H1 (cell line): ENCODE data around the gene MYRIP. TPM values are rescaled to one million over a fixed set of nuclear protein-coding genes. Genes with fewer than 3 reads are reported as not detected.

Experiments
- BRCA1 ChIP-seq: IDR thresholded peaks from 2 replicates; pipeline ENCODE4 v1.6.1; 2012; ENCODE audit warnings: low read depth, low read length, improper control_type of control experiment
- CTBP2 ChIP-seq: IDR thresholded peaks from 2 replicates; pipeline ENCODE4 v1.7.0; 2011; ENCODE audit warnings: borderline replicate concordance, mild to moderate bottlenecking, moderate library complexity, mixed read lengths, low read length; ENCODE audit not compliant: insufficient read depth, insufficient read length
- MAFK ChIP-seq: IDR thresholded peaks from 2 replicates; pipeline ENCODE4 v1.6.1; 2012; ENCODE audit warnings: low read depth, mild to moderate bottlenecking, improper control_type of control experiment, low read length
- POLR2A ChIP-seq, 2 experiments: IDR thresholded peaks; 1 replicate in 1 of 2; 2 replicates in 1 of 2; pipeline ENCODE4 v1.6.1; 2011; ENCODE audit warnings: low read depth in 2 of 2, low read length in 2 of 2, mild to moderate bottlenecking in 2 of 2; ENCODE audit errors: control extremely low read depth in 1 of 2
- POLR2AphosphoS5 ChIP-seq: IDR thresholded peaks from 2 replicates; pipeline ENCODE4 v1.6.1; 2011; ENCODE audit warnings: low read depth, low read length
- POU5F1 ChIP-seq: IDR thresholded peaks from 2 replicates; pipeline ENCODE4 v1.6.1; 2011; ENCODE audit warnings: low read depth, mild to moderate bottlenecking, low read length, moderate library complexity
- SIRT6 ChIP-seq: IDR thresholded peaks from one replicate; pipeline ENCODE4 v1.7.1; 2012; ENCODE audit warnings: low read length, inconsistent platforms
- SP4 ChIP-seq: IDR thresholded peaks from 2 replicates; pipeline ENCODE4 v1.6.1; 2012; ENCODE audit warnings: low read length, inconsistent platforms
- SUZ12 ChIP-seq: fragments of 200-600 bp; sonication (generic); IDR thresholded peaks from 2 replicates; pipeline ENCODE4 v1.6.1; 2012; ENCODE audit warnings: mild to moderate bottlenecking, inconsistent platforms, low read length, moderate library complexity, mixed read lengths
- YY1 ChIP-seq: IDR thresholded peaks from 2 replicates; pipeline ENCODE4 v1.6.1; 2011; ENCODE audit warnings: low read depth, mild to moderate bottlenecking, low read length
- ZNF274 ChIP-seq: IDR thresholded peaks from 2 replicates; pipeline ENCODE4 v1.7.0; 2012; ENCODE audit warnings: low read length, borderline replicate concordance; ENCODE audit errors: extremely low read depth
- polyA plus RNA-seq, 7 experiments: library from polyadenylated mRNA; depleted of rRNA in 3 of 7; stranded (reverse) in 5 of 7; unstranded in 2 of 7; fragments of >200 nt in 5 of 7; fragments of 200-250 nt in 2 of 7; gene quantifications; 1 replicate in 5 of 7; 2 replicates in 1 of 7; 4 replicates in 1 of 7; pipeline versions ENCODE4 v1.2.1 to v1.2.3, GENCODE V29; 2011 to 2013; ENCODE audit warnings: missing spikeins in 2 of 7, mixed read lengths in 2 of 7
- total RNA-seq: library from RNA; stranded (reverse); fragmentation: NEBNext Ultra II Directional; extraction: Animal tissue kit (Norgen Biotek cat#: 25700); gene quantifications from 2 replicates; pipeline ENCODE4 v1.2.1, GENCODE V29; 2021
- TF ChIP-seq, protein P1 (sequence below): fragments of 300-600 bp; sonication (generic); IDR thresholded peaks from 2 replicates; pipeline ENCODE4 v1.7.1; 2012; ENCODE audit warnings: low read length, moderate library complexity, mild to moderate bottlenecking, inconsistent platforms; ENCODE audit not compliant: insufficient replicate concordance
- TF ChIP-seq, protein P2 (sequence below): IDR thresholded peaks from 2 replicates; pipeline ENCODE4 v1.6.1; 2012; ENCODE audit warnings: inconsistent platforms

MYRIP gene
- total and polyA plus RNA-seq, 2 of the 8 experiments (the other 6 are each of a cell fraction or from before 2014, with no cell fraction given): 0.54 to 4.3 TPM

DNA sequence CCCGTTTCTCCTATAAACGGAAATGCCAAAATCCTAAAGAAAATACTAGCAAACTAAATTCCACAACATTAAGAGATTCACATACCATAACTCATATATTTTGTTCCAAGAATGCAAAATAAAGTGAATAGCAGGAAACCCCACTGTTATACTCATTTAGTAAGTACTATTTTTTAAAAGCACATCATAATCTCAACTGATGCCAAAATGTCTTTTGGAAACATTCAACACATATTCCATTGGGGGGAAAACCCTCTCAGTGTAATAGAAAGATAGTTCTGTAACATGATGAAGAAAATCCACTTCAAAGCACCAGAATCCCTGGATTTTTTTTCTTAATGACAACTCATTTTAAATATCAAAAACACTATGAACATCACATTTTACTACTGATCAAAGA lies 407.1 kb downstream of the MYRIP start (continued):
- TF ChIP-seq, protein P1, sequence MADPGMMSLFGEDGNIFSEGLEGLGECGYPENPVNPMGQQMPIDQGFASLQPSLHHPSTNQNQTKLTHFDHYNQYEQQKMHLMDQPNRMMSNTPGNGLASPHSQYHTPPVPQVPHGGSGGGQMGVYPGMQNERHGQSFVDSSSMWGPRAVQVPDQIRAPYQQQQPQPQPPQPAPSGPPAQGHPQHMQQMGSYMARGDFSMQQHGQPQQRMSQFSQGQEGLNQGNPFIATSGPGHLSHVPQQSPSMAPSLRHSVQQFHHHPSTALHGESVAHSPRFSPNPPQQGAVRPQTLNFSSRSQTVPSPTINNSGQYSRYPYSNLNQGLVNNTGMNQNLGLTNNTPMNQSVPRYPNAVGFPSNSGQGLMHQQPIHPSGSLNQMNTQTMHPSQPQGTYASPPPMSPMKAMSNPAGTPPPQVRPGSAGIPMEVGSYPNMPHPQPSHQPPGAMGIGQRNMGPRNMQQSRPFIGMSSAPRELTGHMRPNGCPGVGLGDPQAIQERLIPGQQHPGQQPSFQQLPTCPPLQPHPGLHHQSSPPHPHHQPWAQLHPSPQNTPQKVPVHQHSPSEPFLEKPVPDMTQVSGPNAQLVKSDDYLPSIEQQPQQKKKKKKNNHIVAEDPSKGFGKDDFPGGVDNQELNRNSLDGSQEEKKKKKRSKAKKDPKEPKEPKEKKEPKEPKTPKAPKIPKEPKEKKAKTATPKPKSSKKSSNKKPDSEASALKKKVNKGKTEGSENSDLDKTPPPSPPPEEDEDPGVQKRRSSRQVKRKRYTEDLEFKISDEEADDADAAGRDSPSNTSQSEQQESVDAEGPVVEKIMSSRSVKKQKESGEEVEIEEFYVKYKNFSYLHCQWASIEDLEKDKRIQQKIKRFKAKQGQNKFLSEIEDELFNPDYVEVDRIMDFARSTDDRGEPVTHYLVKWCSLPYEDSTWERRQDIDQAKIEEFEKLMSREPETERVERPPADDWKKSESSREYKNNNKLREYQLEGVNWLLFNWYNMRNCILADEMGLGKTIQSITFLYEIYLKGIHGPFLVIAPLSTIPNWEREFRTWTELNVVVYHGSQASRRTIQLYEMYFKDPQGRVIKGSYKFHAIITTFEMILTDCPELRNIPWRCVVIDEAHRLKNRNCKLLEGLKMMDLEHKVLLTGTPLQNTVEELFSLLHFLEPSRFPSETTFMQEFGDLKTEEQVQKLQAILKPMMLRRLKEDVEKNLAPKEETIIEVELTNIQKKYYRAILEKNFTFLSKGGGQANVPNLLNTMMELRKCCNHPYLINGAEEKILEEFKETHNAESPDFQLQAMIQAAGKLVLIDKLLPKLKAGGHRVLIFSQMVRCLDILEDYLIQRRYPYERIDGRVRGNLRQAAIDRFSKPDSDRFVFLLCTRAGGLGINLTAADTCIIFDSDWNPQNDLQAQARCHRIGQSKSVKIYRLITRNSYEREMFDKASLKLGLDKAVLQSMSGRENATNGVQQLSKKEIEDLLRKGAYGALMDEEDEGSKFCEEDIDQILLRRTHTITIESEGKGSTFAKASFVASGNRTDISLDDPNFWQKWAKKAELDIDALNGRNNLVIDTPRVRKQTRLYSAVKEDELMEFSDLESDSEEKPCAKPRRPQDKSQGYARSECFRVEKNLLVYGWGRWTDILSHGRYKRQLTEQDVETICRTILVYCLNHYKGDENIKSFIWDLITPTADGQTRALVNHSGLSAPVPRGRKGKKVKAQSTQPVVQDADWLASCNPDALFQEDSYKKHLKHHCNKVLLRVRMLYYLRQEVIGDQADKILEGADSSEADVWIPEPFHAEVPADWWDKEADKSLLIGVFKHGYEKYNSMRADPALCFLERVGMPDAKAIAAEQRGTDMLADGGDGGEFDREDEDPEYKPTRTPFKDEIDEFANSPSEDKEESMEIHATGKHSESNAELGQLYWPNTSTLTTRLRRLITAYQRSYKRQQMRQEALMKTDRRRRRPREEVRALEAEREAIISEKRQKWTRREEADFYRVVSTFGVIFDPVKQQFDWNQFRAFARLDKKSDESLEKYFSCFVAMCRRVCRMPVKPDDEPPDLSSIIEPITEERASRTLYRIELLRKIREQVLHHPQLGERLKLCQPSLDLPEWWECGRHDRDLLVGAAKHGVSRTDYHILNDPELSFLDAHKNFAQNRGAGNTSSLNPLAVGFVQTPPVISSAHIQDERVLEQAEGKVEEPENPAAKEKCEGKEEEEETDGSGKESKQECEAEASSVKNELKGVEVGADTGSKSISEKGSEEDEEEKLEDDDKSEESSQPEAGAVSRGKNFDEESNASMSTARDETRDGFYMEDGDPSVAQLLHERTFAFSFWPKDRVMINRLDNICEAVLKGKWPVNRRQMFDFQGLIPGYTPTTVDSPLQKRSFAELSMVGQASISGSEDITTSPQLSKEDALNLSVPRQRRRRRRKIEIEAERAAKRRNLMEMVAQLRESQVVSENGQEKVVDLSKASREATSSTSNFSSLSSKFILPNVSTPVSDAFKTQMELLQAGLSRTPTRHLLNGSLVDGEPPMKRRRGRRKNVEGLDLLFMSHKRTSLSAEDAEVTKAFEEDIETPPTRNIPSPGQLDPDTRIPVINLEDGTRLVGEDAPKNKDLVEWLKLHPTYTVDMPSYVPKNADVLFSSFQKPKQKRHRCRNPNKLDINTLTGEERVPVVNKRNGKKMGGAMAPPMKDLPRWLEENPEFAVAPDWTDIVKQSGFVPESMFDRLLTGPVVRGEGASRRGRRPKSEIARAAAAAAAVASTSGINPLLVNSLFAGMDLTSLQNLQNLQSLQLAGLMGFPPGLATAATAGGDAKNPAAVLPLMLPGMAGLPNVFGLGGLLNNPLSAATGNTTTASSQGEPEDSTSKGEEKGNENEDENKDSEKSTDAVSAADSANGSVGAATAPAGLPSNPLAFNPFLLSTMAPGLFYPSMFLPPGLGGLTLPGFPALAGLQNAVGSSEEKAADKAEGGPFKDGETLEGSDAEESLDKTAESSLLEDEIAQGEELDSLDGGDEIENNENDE: no peak
- TF ChIP-seq POLR2A (IDR thresholded peaks at IDR 0.05; ENCODE audit: control extremely low read depth in 1 of 2, low read depth in 2 of 2, low read length in 2 of 2) (no peak), YY1 (no peak), MAFK (no peak), POU5F1 (no peak), SIRT6 (no peak), ZNF274 (no peak), POLR2AphosphoS5 (no peak), SUZ12 (no peak), SP4 (no peak), CTBP2 (no peak), BRCA1 (no peak)
- TF ChIP-seq, protein P2, sequence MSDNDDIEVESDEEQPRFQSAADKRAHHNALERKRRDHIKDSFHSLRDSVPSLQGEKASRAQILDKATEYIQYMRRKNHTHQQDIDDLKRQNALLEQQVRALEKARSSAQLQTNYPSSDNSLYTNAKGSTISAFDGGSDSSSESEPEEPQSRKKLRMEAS: no peak
